ENCODE results near the gene BCAT1.
"Not testable (repeated sequence)": the region's sequence is repeated elsewhere in the genome, so short reads cannot be mapped to it uniquely, and the experiment has no call there.

DNA sequence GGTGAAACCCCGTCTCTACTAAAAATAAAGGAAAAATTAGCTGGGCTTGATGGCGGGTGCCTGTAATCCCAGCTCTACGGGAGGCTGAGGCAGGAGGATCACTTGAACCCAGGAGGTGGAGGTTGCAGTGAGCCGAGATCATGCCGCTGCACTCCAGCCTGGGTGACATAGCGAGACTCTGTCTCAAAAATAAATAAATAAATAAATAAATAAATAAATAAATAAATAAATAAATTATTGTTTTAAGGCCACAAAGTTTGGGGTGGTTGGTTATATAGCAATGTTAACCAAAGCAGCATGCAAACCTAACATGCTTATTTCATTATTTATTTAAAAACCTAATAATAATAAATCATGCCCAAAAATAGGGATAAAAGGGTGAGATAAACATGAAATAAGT is 38.7 kb downstream of the BCAT1 start:
- not testable (repeated sequence) for TF ChIP-seq EZH2 (IDR thresholded peaks at IDR 0.05; ENCODE audit: borderline replicate concordance, low read length)
- TF ChIP-seq, protein P1, sequence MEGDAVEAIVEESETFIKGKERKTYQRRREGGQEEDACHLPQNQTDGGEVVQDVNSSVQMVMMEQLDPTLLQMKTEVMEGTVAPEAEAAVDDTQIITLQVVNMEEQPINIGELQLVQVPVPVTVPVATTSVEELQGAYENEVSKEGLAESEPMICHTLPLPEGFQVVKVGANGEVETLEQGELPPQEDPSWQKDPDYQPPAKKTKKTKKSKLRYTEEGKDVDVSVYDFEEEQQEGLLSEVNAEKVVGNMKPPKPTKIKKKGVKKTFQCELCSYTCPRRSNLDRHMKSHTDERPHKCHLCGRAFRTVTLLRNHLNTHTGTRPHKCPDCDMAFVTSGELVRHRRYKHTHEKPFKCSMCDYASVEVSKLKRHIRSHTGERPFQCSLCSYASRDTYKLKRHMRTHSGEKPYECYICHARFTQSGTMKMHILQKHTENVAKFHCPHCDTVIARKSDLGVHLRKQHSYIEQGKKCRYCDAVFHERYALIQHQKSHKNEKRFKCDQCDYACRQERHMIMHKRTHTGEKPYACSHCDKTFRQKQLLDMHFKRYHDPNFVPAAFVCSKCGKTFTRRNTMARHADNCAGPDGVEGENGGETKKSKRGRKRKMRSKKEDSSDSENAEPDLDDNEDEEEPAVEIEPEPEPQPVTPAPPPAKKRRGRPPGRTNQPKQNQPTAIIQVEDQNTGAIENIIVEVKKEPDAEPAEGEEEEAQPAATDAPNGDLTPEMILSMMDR (conservative IDR thresholded peaks at IDR 0.05 in 1 of 2, IDR thresholded peaks at IDR 0.05 in 1 of 2; ENCODE audit: extremely low read depth in 1 of 2, insufficient read depth in 1 of 2, low read depth in 1 of 2, low read length in 2 of 2): not testable (repeated sequence)
